BE2C (cell line): Measurements from ENCODE around the gene VSIG8.
A peak's percentile ranks its signal among the peaks of the same experiment; 100 is the strongest.

Experiments used
- DNase-seq: peaks from one replicate; pipeline ENCODE4 v3.0.0-alpha.2; 2020
- H3K27me3 ChIP-seq: fragments of 250-450 bp; sonication (Bioruptor Pico); 2 replicates; pipeline ENCODE4 v1.5.1; 2020; ENCODE audit warnings: mild to moderate bottlenecking
- H3K36me3 ChIP-seq: fragments of 250-450 bp; sonication (Bioruptor Pico); 2 replicates; pipeline ENCODE4 v1.5.1; 2020; ENCODE audit warnings: mild to moderate bottlenecking
- H3K4me1 ChIP-seq: fragments of 250-450 bp; sonication (Bioruptor Pico); 2 replicates; pipeline ENCODE4 v1.5.1; 2020
- H3K4me3 ChIP-seq: 2 replicates; pipeline ENCODE4 v1.5.1; 2011; ENCODE audit warnings: low read depth, low read length
- H3K9me3 ChIP-seq: fragments of 250-450 bp; sonication (Bioruptor Pico); 2 replicates; pipeline ENCODE4 v1.5.1; 2020
- CTCF ChIP-seq: IDR thresholded peaks from 2 replicates; pipeline ENCODE4 v1.5.1; 2012; ENCODE audit warnings: mild to moderate bottlenecking, low read depth, low read length

VSIG8 gene

DNA sequence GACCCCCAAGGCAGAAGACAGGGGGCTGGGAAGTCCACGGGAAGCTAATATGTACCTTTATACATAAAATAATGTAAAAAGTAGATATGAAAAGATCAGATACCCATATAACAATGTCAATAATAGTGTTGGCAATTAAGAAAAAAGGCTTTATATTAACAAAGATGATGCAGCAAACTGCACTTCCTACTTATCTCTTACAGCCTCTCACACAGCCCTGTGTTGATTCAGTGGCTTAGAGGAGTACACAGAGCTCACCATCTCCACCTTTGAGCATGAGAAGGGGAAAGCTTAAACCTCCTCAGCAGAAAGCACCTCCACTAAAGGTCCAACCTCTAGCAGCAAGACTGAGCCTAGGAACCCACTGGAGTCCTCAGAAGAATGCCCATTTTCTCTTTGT lies 7.2 kb upstream of the VSIG8 start:
- Histone ChIP-seq H3K27me3 (no peaks in the 10 kb centered on the region), H3K4me1 (peaks cover 30% of the 10 kb centered on the region), H3K4me3 (no peak overlapping the region), H3K9me3 (no peaks in the 10 kb centered on the region), H3K36me3 (no peaks in the 10 kb centered on the region)
- TF ChIP-seq CTCF: no peak
- DNase-seq: no peak

GRCh38 chr1:159869173-159869572 lies 6.7 kb upstream of the VSIG8 start:
- Histone ChIP-seq H3K9me3 (no peaks in the 10 kb centered on the region), H3K36me3 (no peaks in the 10 kb centered on the region), H3K4me1 (peaks cover 30% of the 10 kb centered on the region), H3K4me3 (no peak overlapping the region), H3K27me3 (no peaks in the 10 kb centered on the region)
- DNase-seq: no peak
- no peak for TF ChIP-seq CTCF

DNA sequence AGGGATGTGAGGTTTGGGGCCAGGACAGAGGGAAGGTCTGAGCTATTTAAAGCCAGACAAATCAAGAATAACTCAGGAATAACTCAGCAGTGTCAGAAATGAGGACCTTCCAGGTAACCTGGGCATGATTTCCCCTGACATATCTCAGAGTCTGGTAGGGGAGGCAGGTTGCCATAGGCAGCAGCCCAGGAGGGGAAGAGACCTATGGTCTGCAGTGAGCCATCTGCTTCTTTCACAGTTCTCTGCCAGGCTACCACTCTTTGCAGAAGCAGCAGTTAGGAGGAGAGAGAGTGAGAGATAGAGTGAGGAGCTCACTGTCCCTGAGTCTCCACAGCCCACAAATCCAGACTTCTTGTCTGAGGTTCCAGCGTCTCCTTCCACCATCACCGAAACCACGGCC lies 6.3 kb upstream of the VSIG8 start:
- Histone ChIP-seq H3K4me3 (no peak overlapping the region), H3K4me1 (peaks cover 30% of the 10 kb centered on the region), H3K36me3 (no peaks in the 10 kb centered on the region), H3K9me3 (no peaks in the 10 kb centered on the region), H3K27me3 (no peaks in the 10 kb centered on the region)
- no peak for TF ChIP-seq CTCF
- DNase-seq: no peak

GRCh38 chr1:159867664-159868026 lies 5.2 kb upstream of the VSIG8 start:
- no peaks in the 10 kb centered on the region for H3K27me3 ChIP-seq
- no peak for TF ChIP-seq CTCF
- 0 out of 2 replicates have a peak overlapping the region, but pooled peaks have one; percentile 11 for H3K4me3 ChIP-seq
- H3K9me3 ChIP-seq: no peaks in the 10 kb centered on the region
- H3K36me3 ChIP-seq: no peaks in the 10 kb centered on the region
- peak; percentile 74 for DNase-seq
- H3K4me1 ChIP-seq: peaks cover 30% of the 10 kb centered on the region

DNA sequence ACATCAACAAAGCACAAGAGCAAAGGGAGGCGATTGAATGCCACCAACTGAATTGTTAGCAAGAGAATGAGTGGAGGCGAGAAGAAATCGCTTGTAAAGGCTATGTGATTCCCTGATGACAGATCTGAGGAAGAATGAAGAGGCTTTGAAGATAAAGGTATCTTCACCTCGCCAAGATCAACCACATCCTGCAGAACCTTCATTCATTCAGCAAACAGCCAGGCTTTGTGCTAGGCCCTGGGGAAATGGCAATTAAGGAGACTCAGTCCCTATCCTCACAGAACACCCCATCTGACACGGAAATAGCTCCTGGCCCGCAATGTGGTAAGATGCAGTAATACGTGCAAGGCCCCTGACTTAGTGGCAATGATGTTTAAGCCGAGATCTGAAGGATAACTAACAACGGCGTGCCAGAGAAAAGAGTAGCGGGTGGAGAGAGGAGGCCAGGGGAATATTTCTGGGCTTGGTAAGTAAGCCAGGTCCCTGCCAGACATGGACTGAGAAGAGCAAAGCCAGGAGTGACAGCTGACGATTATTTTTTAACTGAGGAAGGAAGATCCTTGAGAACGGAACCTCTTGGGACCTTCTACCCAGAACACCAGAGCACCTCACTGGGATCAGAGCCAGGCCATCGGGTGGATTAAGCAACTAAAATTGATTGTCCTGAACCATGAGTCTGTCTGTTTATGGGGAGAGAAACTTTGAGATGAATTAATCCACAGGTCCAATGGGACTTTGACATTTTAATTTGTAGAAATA lies 4.6 kb upstream of the VSIG8 start:
- peak; percentile 64 for DNase-seq
- H3K36me3 ChIP-seq: no peaks in the 10 kb centered on the region
- H3K27me3 ChIP-seq: no peaks in the 10 kb centered on the region
- no peaks in the 10 kb centered on the region for H3K9me3 ChIP-seq
- H3K4me3 ChIP-seq: 0 out of 2 replicates have a peak overlapping the region, but pooled peaks have one; percentile 11
- peaks cover 30% of the 10 kb centered on the region for H3K4me1 ChIP-seq
- TF ChIP-seq CTCF: no peak

DNA sequence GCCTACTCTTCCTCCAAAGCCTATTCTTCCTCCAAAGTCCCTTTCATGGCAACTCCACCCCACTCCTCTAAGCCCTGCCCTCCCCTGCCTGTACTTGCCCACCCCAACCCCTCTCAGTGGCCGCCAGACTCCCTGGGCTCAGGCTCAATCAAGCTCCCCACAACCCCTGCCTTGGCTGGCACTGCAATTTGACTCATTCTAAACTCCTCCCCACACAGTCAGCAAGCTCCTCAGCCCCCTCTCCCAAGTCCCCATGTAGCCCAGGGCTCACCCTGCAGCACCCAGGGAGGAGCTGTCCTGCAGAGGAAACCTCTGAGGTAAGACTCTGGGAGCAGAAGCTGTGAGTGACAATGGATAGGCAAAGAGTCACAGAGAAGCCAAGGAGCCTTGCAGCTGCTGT lies 3.6 kb upstream of the VSIG8 start:
- Histone ChIP-seq H3K9me3 (no peaks in the 10 kb centered on the region), H3K4me3 (no peak overlapping the region), H3K27me3 (no peaks in the 10 kb centered on the region), H3K36me3 (no peaks in the 10 kb centered on the region), H3K4me1 (peaks cover 30% of the 10 kb centered on the region)
- DNase-seq: no peak
- no peak for TF ChIP-seq CTCF
